Stomach (tissue), 4 donors: ENCODE measurements around the gene CA7.
A peak's percentile ranks its signal among the peaks of the same experiment; 100 is the strongest.

Experiments used
- POLR2A ChIP-seq, 4 donors: fragments of 450-650 bp; IDR thresholded peaks; one replicate each; pipeline ENCODE4 v1.6.1; 2016; ENCODE audit warnings: antibody characterized with exemption in 4 of 4, control low read depth in 2 of 4, mild to moderate bottlenecking in 1 of 4, moderate library complexity in 1 of 4
- POLR2AphosphoS5 ChIP-seq, 3 donors: sonication (generic); formaldehyde crosslinking; IDR thresholded peaks; one replicate each; pipeline ENCODE4 v1.6.1; 2016; ENCODE audit warnings: antibody characterized with exemption in 3 of 3
- TF ChIP-seq, protein P1 (sequence below), 7 experiments: fragments of 450-650 bp in 4 of 7; fragments of 200-600 bp in 3 of 7; sonication (generic) in 3 of 7; IDR thresholded peaks; one replicate each; pipeline ENCODE4 v1.5.1; 2016 to 2019; ENCODE audit warnings: antibody characterized with exemption in 7 of 7, control low read depth in 2 of 7, mild to moderate bottlenecking in 1 of 7

DNA sequence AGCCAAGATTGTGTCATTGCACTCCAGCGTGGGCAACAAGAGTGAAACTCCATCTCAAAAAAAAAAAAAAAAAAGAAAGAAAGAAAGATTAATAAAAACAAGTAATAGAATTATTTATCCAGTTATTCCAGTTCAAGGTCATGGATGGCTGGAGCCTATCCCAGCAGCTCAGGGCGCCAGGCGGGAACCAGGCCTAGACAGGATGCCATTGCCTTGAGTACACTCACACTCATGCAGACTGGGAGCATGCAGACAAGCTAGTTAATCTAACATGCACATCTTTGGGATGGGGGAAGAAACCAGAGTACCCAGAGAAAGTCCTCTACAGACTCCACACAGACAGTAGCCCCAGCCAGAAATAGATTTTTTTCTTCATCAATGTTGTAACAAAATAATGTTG is 54.0 kb downstream of the CA7 start:
- TF ChIP-seq POLR2A (IDR thresholded peaks at IDR 0.05) (no peak), POLR2AphosphoS5 (IDR thresholded peaks at IDR 0.05) (peak in 1 of 3 donors; percentile 8)
- TF ChIP-seq, protein P1, sequence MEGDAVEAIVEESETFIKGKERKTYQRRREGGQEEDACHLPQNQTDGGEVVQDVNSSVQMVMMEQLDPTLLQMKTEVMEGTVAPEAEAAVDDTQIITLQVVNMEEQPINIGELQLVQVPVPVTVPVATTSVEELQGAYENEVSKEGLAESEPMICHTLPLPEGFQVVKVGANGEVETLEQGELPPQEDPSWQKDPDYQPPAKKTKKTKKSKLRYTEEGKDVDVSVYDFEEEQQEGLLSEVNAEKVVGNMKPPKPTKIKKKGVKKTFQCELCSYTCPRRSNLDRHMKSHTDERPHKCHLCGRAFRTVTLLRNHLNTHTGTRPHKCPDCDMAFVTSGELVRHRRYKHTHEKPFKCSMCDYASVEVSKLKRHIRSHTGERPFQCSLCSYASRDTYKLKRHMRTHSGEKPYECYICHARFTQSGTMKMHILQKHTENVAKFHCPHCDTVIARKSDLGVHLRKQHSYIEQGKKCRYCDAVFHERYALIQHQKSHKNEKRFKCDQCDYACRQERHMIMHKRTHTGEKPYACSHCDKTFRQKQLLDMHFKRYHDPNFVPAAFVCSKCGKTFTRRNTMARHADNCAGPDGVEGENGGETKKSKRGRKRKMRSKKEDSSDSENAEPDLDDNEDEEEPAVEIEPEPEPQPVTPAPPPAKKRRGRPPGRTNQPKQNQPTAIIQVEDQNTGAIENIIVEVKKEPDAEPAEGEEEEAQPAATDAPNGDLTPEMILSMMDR (IDR thresholded peaks at IDR 0.05) = no peak
